ENCODE measurements around the gene SOS2.

DNA sequence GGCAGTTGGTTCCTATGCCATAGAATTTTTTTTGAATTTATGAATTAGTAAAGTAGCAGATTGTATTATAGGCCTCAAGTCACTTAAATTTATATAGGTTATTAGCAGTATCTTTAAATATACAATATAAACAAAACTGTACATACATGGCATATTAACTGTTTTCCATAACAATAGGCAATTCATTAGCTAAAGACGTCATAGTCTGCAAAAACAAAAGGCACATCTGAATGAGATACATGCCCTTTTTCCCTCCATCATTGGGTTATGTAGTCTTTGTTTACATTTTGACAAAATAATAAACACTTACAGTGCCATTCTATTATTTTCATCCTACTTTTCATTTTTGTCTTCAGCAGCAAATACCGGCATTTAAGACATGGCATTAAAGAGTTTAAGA, 113.9 kb downstream of the SOS2 start:
- TF ChIP-seq CTCF (IDR thresholded peaks at IDR 0.05; ENCODE audit: insufficient read depth, low read length, poor library complexity, severe bottlenecking) (no peak), EZH2phosphoT487 (conservative IDR thresholded peaks at IDR 0.05; ENCODE audit: low read length) (no peak)

Data from SU-DHL-6 (cell line).